ENCODE results near the gene GNAS-AS1.

DNA sequence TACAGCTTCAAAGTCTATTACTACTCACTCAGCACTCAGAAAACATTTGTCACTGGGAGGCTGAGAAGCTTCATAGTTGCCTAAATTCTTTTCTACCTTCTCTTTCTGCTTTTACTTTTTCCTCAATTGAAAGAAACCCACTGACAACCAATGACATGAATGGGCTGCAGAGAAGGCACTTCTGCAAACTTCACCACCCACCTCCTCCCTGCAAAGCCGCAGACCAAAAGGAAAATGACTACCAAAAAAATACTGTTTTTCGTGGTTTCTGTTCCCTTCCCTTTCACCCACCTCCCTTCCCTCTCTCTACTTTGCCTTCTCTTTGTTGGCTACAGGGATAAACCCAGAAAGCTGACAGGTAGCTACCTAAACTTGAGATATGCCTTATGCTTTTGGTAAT is 3.2 kb downstream of the GNAS-AS1 start:
- no peak for TF ChIP-seq POLR2AphosphoS5 (IDR thresholded peaks at IDR 0.05; ENCODE audit: low read depth, low read length)
- no peak for TF ChIP-seq POLR2A (IDR thresholded peaks at IDR 0.05; ENCODE audit: low read depth, low read length)

Data from GM12892 (cell line).